HG03135 (cell line): Measurements from ENCODE around the gene PRRT4.

Experiments used
- ATAC-seq: cut with Tn5 transposase; IDR thresholded peaks from one replicate; pipeline ENCODE4 v1.9.1; 2021; ENCODE audit warnings: mild to moderate bottlenecking, moderate library complexity; ENCODE audit not compliant: unreplicated experiment

PRRT4 gene

GRCh38 chr7:128378637-128379036, 17.1 kb upstream of the PRRT4 start:
- ATAC-seq, result no peak

- ATAC-seq, result no peak
These were observed 14.6 kb upstream of the PRRT4 start for GRCh38 chr7:128376077-128376476.

DNA sequence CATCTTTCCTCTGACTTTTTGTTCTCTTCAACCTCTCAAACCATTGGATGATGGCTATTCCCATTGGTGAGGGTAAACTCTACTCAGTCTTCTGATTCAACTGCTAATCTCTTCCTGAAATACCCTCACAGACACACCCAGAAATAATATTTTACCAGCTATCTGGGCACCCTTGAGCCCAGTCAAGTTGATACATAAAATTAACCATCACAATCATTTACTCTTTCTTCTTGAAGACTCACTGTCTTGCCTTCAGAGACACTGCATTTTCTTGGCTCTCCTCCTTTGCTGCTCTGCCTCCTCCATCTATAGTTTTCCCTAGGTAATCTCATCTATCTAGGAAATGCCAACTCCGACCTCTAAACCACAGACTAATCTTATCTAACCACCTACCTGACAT, 12.6 kb upstream of the PRRT4 start:
- no peak for ATAC-seq

DNA sequence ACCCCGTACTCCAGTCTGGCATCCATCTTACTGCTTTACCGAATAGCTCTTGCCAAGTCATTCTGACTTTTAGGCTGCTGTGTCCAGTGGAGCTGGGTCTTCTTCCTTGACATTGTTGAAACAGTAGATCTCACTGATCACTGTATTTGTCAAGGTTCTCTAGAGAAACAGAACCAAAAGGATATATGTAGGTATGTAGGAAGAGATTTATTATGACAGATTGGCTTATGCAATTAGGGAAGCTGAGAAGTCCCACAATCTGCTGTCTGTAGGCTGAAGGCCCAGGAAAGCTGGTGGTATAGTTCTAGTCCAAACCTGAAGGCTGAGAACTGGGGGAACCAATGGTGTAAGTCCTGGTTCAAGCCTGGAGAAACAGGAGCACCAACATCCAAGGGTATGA, 12.1 kb upstream of the PRRT4 start:
- no peak for ATAC-seq

DNA sequence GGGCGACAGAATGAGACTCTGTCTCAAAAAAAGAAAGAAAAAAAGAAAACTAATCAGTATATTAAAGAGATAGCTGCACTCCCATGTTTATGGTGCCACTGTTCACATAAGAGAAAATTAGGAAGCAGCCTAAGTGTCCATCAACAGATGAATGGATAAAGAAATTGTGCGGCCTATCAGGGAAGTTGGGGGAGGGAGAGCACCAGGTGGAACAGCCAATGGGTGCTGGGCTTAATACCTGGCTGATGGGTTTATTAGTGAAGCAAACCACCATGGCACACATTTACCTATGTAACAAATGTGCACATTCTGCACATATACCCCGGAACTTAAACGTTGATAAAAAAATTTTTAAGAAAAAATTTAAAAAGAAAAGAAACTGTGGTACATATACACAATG, 9.0 kb upstream of the PRRT4 start:
- no peak for ATAC-seq

DNA sequence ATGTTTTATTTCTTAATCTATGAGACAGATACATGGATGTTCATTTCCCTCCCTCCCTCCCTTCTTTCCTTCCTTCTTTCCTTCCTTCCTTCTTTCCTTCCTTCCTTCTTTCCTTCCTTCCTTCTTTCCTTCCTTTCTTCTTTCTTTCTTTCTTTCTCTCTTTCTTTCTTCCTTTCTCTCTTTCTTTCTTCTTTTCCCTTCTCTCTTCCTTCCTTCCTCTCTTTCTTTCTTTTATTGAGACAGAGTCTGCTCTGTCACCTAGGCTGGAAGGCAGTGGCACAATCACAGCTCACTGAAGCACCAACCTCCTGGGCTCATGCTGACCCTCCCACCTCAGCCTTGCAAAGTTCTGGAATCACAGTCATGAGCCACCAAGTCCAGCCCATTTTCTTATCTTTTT, 5.5 kb upstream of the PRRT4 start:
- no peak for ATAC-seq

- no peak for ATAC-seq
These were observed 4.8 kb upstream of the PRRT4 start for GRCh38 chr7:128366300-128366699.

GRCh38 chr7:128365432-128365831, 3.9 kb upstream of the PRRT4 start:
- ATAC-seq, result no peak

GRCh38 chr7:128364166-128364870, 2.8 kb upstream of the PRRT4 start:
- no peak for ATAC-seq

GRCh38 chr7:128363261-128363721, 1.8 kb upstream of the PRRT4 start:
- ATAC-seq, result no peak

DNA sequence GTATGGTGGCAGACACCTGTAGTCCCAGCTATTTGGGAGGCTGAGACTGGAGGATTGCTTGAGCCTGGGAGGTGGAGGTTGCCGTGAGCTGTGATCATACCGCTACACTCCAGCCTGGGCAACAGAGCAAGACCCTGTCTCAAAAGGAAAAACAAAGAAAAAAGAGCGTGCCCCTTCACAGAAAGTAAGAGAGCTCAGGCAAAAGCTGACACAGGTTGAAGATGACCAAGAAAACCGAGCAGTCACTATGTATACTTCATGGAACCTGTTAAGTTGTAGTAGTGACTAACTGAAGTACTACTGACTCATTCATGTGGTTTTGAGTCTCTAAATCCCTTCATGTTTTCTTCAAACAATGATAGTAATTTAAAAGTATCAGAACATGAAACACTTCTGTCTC, 1.2 kb upstream of the PRRT4 start:
- ATAC-seq, result no peak

GRCh38 chr7:128360359-128360678, 1.2 kb downstream of the PRRT4 start:
- no peak for ATAC-seq

DNA sequence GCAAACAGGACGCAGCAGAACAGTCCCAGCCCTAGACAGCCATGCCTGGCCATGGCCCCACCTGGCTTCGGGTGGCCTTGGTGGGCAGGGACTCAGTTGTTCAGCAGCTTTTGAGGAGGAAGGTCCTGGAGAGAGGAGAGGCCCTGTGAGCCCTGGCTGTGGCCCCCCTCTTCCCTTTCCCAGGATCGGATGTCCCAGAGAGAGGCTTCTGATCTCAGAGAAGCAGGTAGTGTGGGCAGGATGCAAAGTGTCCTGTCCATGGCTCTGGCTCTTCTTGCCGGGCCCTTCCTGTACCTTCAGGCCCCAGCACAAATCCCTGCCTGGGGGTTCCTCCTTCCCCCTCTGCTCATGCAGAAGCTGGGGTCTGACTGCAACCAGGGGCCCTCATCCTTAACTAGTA, 1.6 kb downstream of the PRRT4 start:
- ATAC-seq, result no peak

DNA sequence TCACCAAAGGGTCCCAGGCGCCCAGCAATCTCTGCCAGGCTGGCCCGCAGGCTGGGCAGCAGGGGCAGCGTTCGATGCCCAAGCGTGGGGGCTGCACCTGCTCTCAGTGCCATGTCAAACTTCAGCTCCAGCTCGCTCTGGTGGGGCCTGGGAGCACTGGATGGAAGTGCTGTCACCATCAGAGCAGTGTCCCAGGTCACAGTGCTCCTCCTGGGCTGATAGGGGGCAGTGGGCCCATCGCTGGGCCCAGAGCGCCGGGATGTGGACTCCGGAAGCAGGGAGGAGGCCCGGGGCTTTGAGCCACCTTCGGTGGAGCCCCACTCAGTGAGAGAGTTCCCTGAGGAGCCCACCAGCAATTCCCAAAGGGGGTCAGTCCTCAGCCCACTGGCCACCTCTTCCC, 2.2 kb downstream of the PRRT4 start:
- no peak for ATAC-seq

DNA sequence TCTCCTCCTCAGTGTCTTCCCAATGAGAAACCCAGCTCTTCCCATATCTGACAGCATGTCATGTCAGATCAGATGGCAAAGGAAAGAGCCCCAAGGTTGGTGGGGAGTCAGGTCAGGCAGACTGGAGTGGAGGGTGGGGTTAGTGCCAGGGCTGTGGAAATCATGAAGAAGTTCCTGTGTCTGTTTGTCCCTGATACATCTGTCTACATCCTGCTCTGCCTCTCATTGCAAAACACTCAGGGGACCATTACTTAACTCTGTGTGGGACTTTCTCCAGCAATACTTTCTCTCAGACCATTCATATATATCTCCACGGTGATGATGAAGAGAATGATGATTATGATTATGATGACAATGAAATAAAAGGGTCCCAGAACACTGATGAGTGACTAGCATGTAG, 3.3 kb downstream of the PRRT4 start:
- no peak for ATAC-seq

GRCh38 chr7:128357217-128357613, 4.3 kb downstream of the PRRT4 start:
- no peak for ATAC-seq

- ATAC-seq, result no peak
These were observed 4.8 kb downstream of the PRRT4 start for GRCh38 chr7:128356546-128357216.

- ATAC-seq, result no peak
These were observed 7.9 kb downstream of the PRRT4 start for GRCh38 chr7:128353610-128354009.

DNA sequence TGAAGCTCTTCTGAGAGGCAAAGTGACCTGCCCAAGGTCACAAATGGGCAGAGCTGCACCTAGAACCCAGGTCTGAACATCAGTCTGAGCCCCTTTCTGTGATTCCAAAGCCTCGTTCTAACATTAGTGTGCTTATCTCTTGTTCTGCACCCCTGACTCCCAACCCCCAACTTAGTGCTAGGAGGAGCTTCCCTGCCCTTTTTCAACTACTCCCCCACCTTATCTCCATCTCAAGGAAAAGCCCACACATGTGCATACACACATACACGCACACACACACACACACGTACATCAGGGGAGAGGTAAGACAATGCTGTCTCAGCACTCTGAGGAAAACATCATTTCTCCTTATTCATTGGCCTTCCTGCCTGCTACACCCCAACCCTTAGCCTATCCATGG, 8.3 kb downstream of the PRRT4 start:
- ATAC-seq, result no peak

GRCh38 chr7:128352636-128353035, 8.9 kb downstream of the PRRT4 start:
- ATAC-seq, result no peak

- ATAC-seq, result no peak
These were observed 9.3 kb downstream of the PRRT4 start for GRCh38 chr7:128352153-128352537.

DNA sequence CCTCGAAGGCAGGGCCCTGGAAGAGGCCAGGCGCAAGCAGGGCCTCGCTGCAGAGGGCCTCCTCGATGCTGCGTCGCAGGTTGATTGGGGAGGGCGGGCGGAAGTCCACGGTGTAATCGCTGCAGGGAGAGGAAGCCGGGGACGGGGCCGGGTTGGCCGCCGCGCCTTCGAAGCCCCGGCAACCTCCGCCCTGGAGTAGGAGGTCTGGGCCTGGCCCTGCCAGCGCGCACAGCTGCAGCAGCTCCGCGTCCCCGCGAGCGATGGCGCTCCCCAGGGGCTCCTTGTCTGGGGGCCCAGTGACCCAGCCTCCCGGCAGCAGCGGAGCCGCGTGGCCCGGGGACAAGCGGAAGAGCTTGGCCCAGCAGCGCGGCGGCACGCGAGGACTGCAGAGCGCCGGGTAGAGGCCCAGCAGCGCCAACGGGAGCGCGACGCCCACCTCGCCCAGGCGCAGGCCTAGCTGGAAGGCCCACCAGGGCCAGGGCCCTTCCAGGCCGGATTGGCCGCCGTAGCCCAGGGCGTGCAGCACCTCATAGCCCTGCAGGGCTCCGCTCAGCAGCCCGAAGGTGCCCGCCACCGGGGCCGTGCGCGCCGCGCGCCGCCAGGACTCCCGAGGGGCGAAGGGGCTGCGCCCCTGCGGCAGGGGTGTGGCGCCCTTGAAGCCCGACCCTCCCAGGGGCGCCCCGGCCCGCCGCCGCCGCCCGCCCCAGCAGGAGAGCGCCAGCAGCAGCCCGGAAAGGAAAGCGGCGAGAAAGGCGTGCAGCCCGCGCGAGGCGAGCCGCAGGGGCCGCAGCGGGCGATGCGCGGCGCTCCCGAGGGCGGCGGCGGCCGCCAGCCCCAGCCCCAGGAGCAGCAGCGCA, 10.0 kb downstream of the PRRT4 start:
- ATAC-seq, result no peak
